ENCODE measurements around the gene LIG1.

GRCh38 chr19:48190885-48191284 is 20.7 kb upstream of the LIG1 start:
- no peak for TF ChIP-seq POLR2AphosphoS5 (IDR thresholded peaks at IDR 0.05; ENCODE audit: low read depth, low read length)
- TF ChIP-seq REST (IDR thresholded peaks at IDR 0.05; ENCODE audit: insufficient read depth in 1 of 2, low read depth in 2 of 2, low read length in 2 of 2), result no peak
- no peak for TF ChIP-seq TAF1 (IDR thresholded peaks at IDR 0.05; ENCODE audit: borderline replicate concordance, insufficient read depth, low read length)
- TF ChIP-seq SIN3A (IDR thresholded peaks at IDR 0.05; ENCODE audit: borderline replicate concordance, insufficient read depth, low read length), result no peak
- TF ChIP-seq FOXP2 (optimal IDR thresholded peaks at IDR 0.05; ENCODE audit: borderline replicate concordance, extremely low read depth, extremely low read length, insufficient read depth), result no peak

Data from PFSK-1 (cell line).